ENCODE data around the gene GMPR. TPM values are rescaled to one million over a fixed set of nuclear protein-coding genes. Genes with fewer than 3 reads are reported as not detected.

The GMPR gene
- total RNA-seq, 2 donors from 2014 or later = 0.31 to 3.9 TPM

GRCh38 chr6:16277101-16277981 is 39.0 kb downstream of the GMPR start:
- H3K27ac Mint-ChIP-seq = no peak overlapping the region

GRCh38 chr6:16278048-16278724 is 39.8 kb downstream of the GMPR start:
- H3K9me3 Mint-ChIP-seq = no peaks in the 10 kb centered on the region
- H3K27ac Mint-ChIP-seq = no peak overlapping the region
- DNase-seq (ENCODE audit: low spot score) = no peak
- H3K27me3 Mint-ChIP-seq = no peaks in the 10 kb centered on the region
- no peak overlapping the region for H3K4me3 Mint-ChIP-seq
- H3K36me3 Mint-ChIP-seq = no peaks in the 10 kb centered on the region
- ATAC-seq = peak; percentile 24 to 40
- peaks cover 1 to 4% of the 10 kb centered on the region in 2 donors for H3K4me1 Mint-ChIP-seq (ENCODE audit: low read depth in 2 of 2)

More at GRCh38 chr6:16277101-16277981, 39.0 kb downstream of the GMPR start:
- H3K9me3 Mint-ChIP-seq = no peaks in the 10 kb centered on the region
- H3K4me3 Mint-ChIP-seq = no peak overlapping the region
- H3K27me3 Mint-ChIP-seq = no peaks in the 10 kb centered on the region
- DNase-seq (ENCODE audit: low spot score) = no peak
- no peaks in the 10 kb centered on the region for H3K36me3 Mint-ChIP-seq
- H3K4me1 Mint-ChIP-seq (ENCODE audit: low read depth in 2 of 2) = peaks cover 0 to under 1% of the 10 kb centered on the region in 2 donors
- peak in 1 of 2 donors; percentile 9 for ATAC-seq

DNA sequence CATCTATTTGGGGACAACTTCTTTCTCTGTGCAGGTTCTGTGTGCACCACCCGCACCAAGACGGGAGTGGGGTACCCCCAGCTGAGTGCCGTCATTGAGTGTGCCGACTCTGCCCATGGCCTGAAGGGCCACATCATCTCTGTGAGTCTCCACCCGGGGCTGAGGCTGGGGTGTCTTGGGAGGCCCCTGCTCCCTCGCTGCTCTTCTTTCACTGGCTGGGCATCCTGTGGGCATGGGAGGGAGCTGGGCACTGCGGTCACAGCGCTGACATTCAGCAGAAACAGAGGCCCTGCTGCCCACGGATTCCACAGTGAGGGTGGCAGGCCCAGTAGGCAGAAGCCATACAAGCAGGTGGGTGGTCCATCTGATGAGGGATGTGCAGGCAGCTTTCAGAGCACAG is 40.4 kb downstream of the GMPR start:
- H3K4me1 Mint-ChIP-seq (ENCODE audit: low read depth in 2 of 2) = peaks cover 7 to 9% of the 10 kb centered on the region in 2 donors
- no peak for DNase-seq (ENCODE audit: low spot score)
- H3K27me3 Mint-ChIP-seq = no peaks in the 10 kb centered on the region
- H3K4me3 Mint-ChIP-seq = no peak overlapping the region
- no peaks in the 10 kb centered on the region for H3K36me3 Mint-ChIP-seq
- H3K9me3 Mint-ChIP-seq = no peaks in the 10 kb centered on the region
- H3K27ac Mint-ChIP-seq = no peak overlapping the region
- ATAC-seq = no peak

GRCh38 chr6:16279243-16279642 is 40.9 kb downstream of the GMPR start:
- Mint-ChIP-seq H3K4me3 (no peak overlapping the region), H3K36me3 (no peaks in the 10 kb centered on the region), H3K4me1 (ENCODE audit: low read depth in 2 of 2) (peaks cover 12 to 13% of the 10 kb centered on the region in 2 donors), H3K27me3 (no peaks in the 10 kb centered on the region), H3K9me3 (no peaks in the 10 kb centered on the region), H3K27ac (no peak overlapping the region)
- ATAC-seq = no peak
- no peak for DNase-seq (ENCODE audit: low spot score)

GRCh38 chr6:16282370-16282769 is 44.0 kb downstream of the GMPR start:
- Mint-ChIP-seq H3K4me3 (no peak overlapping the region), H3K4me1 (ENCODE audit: low read depth in 2 of 2) (peaks cover 12 to 13% of the 10 kb centered on the region in 2 donors), H3K9me3 (no peaks in the 10 kb centered on the region), H3K27ac (no peak overlapping the region), H3K36me3 (no peaks in the 10 kb centered on the region), H3K27me3 (peaks cover 0 to 4% of the 10 kb centered on the region in 2 donors)
- DNase-seq (ENCODE audit: low spot score) (no peak), ATAC-seq (no peak)

DNA sequence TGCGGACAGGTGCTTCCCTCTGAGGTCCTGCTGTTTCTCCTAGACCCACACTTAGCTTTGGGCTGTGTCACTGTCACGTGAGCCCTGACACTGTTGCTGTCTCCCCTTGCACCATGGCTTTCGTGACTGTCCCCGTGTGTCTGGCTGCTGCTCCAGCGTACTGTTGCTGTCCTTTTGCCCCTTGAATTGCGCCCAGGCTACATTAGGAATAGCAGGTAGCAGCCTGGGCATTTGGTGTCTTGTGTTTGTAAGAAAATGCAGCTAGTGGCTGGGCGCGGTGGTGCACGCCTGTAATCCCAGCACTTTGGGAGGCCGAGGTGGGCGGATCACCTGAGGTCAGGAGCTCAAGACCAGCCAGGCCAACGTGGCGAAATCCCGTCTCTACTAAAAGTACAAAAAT is 46.1 kb downstream of the GMPR start:
- no peak for DNase-seq (ENCODE audit: low spot score)
- H3K4me3 Mint-ChIP-seq = no peak overlapping the region
- ATAC-seq = peak in 1 of 2 donors; percentile 4
- peaks cover 0 to 4% of the 10 kb centered on the region in 2 donors for H3K27me3 Mint-ChIP-seq
- no peak overlapping the region for H3K27ac Mint-ChIP-seq
- peaks cover 12 to 13% of the 10 kb centered on the region in 2 donors for H3K4me1 Mint-ChIP-seq (ENCODE audit: low read depth in 2 of 2)
- no peaks in the 10 kb centered on the region for H3K36me3 Mint-ChIP-seq
- no peaks in the 10 kb centered on the region for H3K9me3 Mint-ChIP-seq

GRCh38 chr6:16285467-16286150 is 47.2 kb downstream of the GMPR start:
- peaks cover 12 to 13% of the 10 kb centered on the region in 2 donors for H3K4me1 Mint-ChIP-seq (ENCODE audit: low read depth in 2 of 2)
- no peak overlapping the region for H3K4me3 Mint-ChIP-seq
- H3K27me3 Mint-ChIP-seq = peaks cover 0 to 4% of the 10 kb centered on the region in 2 donors
- H3K27ac Mint-ChIP-seq = no peak overlapping the region
- peak in 1 of 2 donors; percentile 28 for ATAC-seq
- no peaks in the 10 kb centered on the region for H3K36me3 Mint-ChIP-seq
- no peak for DNase-seq (ENCODE audit: low spot score)
- no peaks in the 10 kb centered on the region for H3K9me3 Mint-ChIP-seq

GRCh38 chr6:16286151-16286522 is 47.8 kb downstream of the GMPR start:
- ATAC-seq (no peak), DNase-seq (ENCODE audit: low spot score) (no peak)
- H3K9me3 Mint-ChIP-seq = no peaks in the 10 kb centered on the region
- H3K36me3 Mint-ChIP-seq = no peaks in the 10 kb centered on the region
- peaks cover 12 to 13% of the 10 kb centered on the region in 2 donors for H3K4me1 Mint-ChIP-seq (ENCODE audit: low read depth in 2 of 2)
- H3K27ac Mint-ChIP-seq = no peak overlapping the region
- no peak overlapping the region for H3K4me3 Mint-ChIP-seq
- peaks cover 0 to 4% of the 10 kb centered on the region in 2 donors for H3K27me3 Mint-ChIP-seq

GRCh38 chr6:16288163-16288562 is 49.8 kb downstream of the GMPR start:
- peaks cover 0 to 4% of the 10 kb centered on the region in 2 donors for H3K27me3 Mint-ChIP-seq
- DNase-seq (ENCODE audit: low spot score) (no peak), ATAC-seq (no peak)
- no peak overlapping the region for H3K27ac Mint-ChIP-seq
- H3K9me3 Mint-ChIP-seq = no peaks in the 10 kb centered on the region
- H3K4me3 Mint-ChIP-seq = no peak overlapping the region
- no peaks in the 10 kb centered on the region for H3K36me3 Mint-ChIP-seq
- peaks cover 9 to 11% of the 10 kb centered on the region in 2 donors for H3K4me1 Mint-ChIP-seq (ENCODE audit: low read depth in 2 of 2)

DNA sequence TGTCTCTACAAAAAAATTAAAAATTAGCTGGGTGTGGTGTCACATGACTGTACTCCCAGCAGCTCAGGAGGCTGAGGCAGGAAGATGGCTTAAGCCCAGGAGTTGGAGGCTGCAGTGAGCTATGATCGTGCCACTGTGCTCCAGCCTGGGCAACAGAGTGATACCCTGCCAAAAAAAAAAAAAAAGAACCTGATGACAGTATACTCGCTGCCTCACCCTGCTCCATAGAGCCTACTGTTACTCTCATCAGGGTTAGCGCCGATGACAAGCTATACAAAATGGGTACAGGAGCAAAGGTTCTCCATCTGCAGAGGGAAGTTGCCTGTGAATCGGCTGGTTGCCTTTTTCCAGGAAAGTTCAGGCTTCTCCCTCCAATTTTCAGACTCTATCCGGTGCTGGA is 53.4 kb downstream of the GMPR start:
- Mint-ChIP-seq H3K27ac (no peak overlapping the region), H3K9me3 (no peaks in the 10 kb centered on the region), H3K4me1 (ENCODE audit: low read depth in 2 of 2) (no peaks in the 10 kb centered on the region), H3K4me3 (no peak overlapping the region), H3K36me3 (no peaks in the 10 kb centered on the region), H3K27me3 (no peaks in the 10 kb centered on the region)
- DNase-seq (ENCODE audit: low spot score) (no peak), ATAC-seq (no peak)

GRCh38 chr6:16292432-16292831 is 54.0 kb downstream of the GMPR start:
- Mint-ChIP-seq H3K36me3 (no peaks in the 10 kb centered on the region), H3K27me3 (no peaks in the 10 kb centered on the region), H3K4me3 (no peak overlapping the region), H3K9me3 (no peaks in the 10 kb centered on the region), H3K4me1 (ENCODE audit: low read depth in 2 of 2) (no peaks in the 10 kb centered on the region), H3K27ac (no peak overlapping the region)
- DNase-seq (ENCODE audit: low spot score) (no peak), ATAC-seq (no peak)

DNA sequence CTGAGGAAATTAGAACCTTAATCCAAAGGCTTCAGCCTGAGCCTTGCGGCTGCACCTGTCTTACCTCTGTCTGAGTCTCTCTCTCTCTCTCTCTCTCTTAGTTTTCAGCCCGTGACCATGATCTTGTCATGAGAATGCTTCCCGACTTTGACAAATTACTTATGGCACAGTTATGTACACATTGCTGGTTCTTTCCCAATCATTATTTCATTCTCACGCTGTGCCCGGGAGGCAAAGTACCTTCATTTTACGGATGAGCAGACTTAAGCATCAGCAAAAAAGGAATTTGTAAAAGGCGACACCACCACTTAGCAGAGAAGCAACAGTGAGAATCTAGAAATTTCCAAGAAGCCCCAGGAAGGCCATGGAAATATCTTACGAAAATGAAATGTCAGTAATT is 54.6 kb downstream of the GMPR start:
- H3K4me1 Mint-ChIP-seq (ENCODE audit: low read depth in 2 of 2) = no peaks in the 10 kb centered on the region
- DNase-seq (ENCODE audit: low spot score) (no peak), ATAC-seq (no peak)
- no peak overlapping the region for H3K27ac Mint-ChIP-seq
- H3K4me3 Mint-ChIP-seq = no peak overlapping the region
- H3K36me3 Mint-ChIP-seq = no peaks in the 10 kb centered on the region
- no peaks in the 10 kb centered on the region for H3K9me3 Mint-ChIP-seq
- H3K27me3 Mint-ChIP-seq = no peaks in the 10 kb centered on the region

DNA sequence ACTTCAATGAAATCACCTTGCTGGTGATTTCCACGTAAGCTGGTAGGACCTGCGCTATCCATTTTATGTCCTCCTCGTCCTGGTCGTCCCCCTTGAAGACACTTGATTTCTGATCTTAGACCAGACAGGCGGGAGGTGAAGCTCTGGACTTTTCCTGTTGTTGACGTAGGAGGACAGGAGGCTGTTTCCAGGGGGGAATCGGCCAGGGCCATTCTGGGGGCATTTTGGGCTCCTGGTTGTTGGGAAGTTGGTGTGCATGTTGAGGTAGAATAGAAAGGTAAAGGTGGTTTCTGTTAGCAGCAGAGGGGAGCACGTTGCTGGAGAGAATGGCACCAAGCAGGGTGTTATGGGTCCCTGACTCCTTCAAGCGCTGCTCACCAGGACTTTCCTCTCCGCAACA is 56.0 kb downstream of the GMPR start:
- Mint-ChIP-seq H3K4me1 (ENCODE audit: low read depth in 2 of 2) (no peaks in the 10 kb centered on the region), H3K9me3 (no peaks in the 10 kb centered on the region), H3K27me3 (no peaks in the 10 kb centered on the region), H3K4me3 (no peak overlapping the region), H3K36me3 (no peaks in the 10 kb centered on the region), H3K27ac (no peak overlapping the region)
- no peak for ATAC-seq
- DNase-seq (ENCODE audit: low spot score) = no peak

- H3K36me3 Mint-ChIP-seq = no peaks in the 10 kb centered on the region
- H3K4me3 Mint-ChIP-seq = no peak overlapping the region
- DNase-seq (ENCODE audit: low spot score) (no peak), ATAC-seq (no peak)
- no peaks in the 10 kb centered on the region for H3K27me3 Mint-ChIP-seq
- H3K9me3 Mint-ChIP-seq = no peaks in the 10 kb centered on the region
- H3K4me1 Mint-ChIP-seq (ENCODE audit: low read depth in 2 of 2) = no peaks in the 10 kb centered on the region
- no peak overlapping the region for H3K27ac Mint-ChIP-seq
Observed at GRCh38 chr6:16295060-16295459, 56.7 kb downstream of the GMPR start.
